K562 (cell line): ENCODE results near the gene C10orf90. TPM values are rescaled to one million over a fixed set of nuclear protein-coding genes. Genes with fewer than 3 reads are reported as not detected.

Experiments used
- DLX4 ChIP-seq: fragments of 250-450 bp; sonication (Bioruptor Pico); IDR thresholded peaks from 2 replicates; pipeline ENCODE4 v1.6.1; 2021; ENCODE audit warnings: mild to moderate bottlenecking
- FOXM1 ChIP-seq, 2 experiments: fragments of 450-650 bp in 1 of 2; sonication (generic) in 1 of 2; formaldehyde crosslinking in 1 of 2; IDR thresholded peaks; 2 replicates each; pipeline versions ENCODE4 v1.6.1 to v1.9.0; 2017 to 2022; ENCODE audit warnings: low read depth in 2 of 2, mild to moderate bottlenecking in 2 of 2, missing genetic modification reagents in 1 of 2, moderate library complexity in 1 of 2
- HDAC8 ChIP-seq: fragments of 450-650 bp; IDR thresholded peaks from 2 replicates; pipeline ENCODE4 v1.6.1; 2016; ENCODE audit warnings: mild to moderate bottlenecking, missing genetic modification characterization, moderate library complexity, missing compliant biosample characterization
- NFE2 ChIP-seq: IDR thresholded peaks from 2 replicates; pipeline ENCODE4 v1.6.1; 2014; ENCODE audit warnings: antibody characterized with exemption, low read depth
- POLR3G ChIP-seq: IDR thresholded peaks from 2 replicates; pipeline ENCODE4 v1.6.1; 2011; ENCODE audit not compliant: insufficient read length, insufficient replicate concordance; ENCODE audit errors: extremely low read depth
- PRMT5 ChIP-seq: sonication (generic); formaldehyde crosslinking; IDR thresholded peaks from 2 replicates; pipeline ENCODE4 v1.5.0; 2020; ENCODE audit warnings: missing genetic modification reagents
- SMARCB1 ChIP-seq: IDR thresholded peaks from 2 replicates; pipeline ENCODE4 v1.6.1; 2011; ENCODE audit warnings: improper control_type of control experiment, low read depth; ENCODE audit not compliant: insufficient read length
- USF1 ChIP-seq: sonication (generic); formaldehyde crosslinking; IDR thresholded peaks from 2 replicates; pipeline ENCODE4 v1.9.0; 2022; ENCODE audit warnings: mild to moderate bottlenecking, missing genetic modification reagents
- ZNF717 ChIP-seq: fragments of 250-450 bp; sonication (Bioruptor Pico); IDR thresholded peaks from 2 replicates; pipeline ENCODE4 v1.5.0; 2021
- polyA plus RNA-seq, 8 experiments: library from polyadenylated mRNA; depleted of rRNA in 4 of 8; stranded (reverse) in 5 of 8; unstranded in 3 of 8; fragments of >200 nt; fragmentation: Nextera tagmentation in 2 of 8; fragmentation: Illumina TruSeq in 1 of 8; extraction: Ambion mirVana in 2 of 8; extraction: Trizol in 1 of 8; gene quantifications; 2 replicates each; pipeline versions ENCODE4 v1.2.1 to v1.2.3, GENCODE V29; 2011 to 2014; ENCODE audit warnings: inconsistent platforms in 1 of 8, missing spikeins in 1 of 8
- total RNA-seq, 7 experiments: library from RNA; depleted of rRNA in 6 of 7; stranded (reverse); fragments of >200 nt in 6 of 7; fragmentation: Illumina TruSeq in 2 of 7; extraction: Trizol in 2 of 7; gene quantifications; 2 replicates each; pipeline versions ENCODE4 v1.2.1 to v1.2.3, GENCODE V29; 2011 to 2021; ENCODE audit warnings: low replicate concordance in 1 of 7
- TF ChIP-seq, protein P1 (sequence below): fragments of 450-650 bp; formaldehyde crosslinking; IDR thresholded peaks from 2 replicates; pipeline ENCODE4 v1.4.0; 2022; ENCODE audit warnings: missing genetic modification characterization
- TF ChIP-seq, protein P2 (sequence below): sonication (generic); formaldehyde crosslinking; IDR thresholded peaks from 2 replicates; pipeline ENCODE4 v1.8.0; 2022; ENCODE audit warnings: missing genetic modification reagents, mild to moderate bottlenecking, borderline replicate concordance

C10orf90 gene
- total and polyA plus RNA-seq, 9 of the 15 experiments (the other 6 are each of a cell fraction or from before 2014, with no cell fraction given), result not detected

- TF ChIP-seq, protein P1, sequence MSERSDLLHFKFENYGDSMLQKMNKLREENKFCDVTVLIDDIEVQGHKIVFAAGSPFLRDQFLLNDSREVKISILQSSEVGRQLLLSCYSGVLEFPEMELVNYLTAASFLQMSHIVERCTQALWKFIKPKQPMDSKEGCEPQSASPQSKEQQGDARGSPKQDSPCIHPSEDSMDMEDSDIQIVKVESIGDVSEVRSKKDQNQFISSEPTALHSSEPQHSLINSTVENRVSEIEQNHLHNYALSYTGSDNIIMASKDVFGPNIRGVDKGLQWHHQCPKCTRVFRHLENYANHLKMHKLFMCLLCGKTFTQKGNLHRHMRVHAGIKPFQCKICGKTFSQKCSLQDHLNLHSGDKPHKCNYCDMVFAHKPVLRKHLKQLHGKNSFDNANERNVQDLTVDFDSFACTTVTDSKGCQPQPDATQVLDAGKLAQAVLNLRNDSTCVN (CRISPR knock-in tag), result no peak
- TF ChIP-seq POLR3G (no peak), SMARCB1 (no peak), HDAC8 (tag) (no peak), FOXM1 (IDR thresholded peaks at IDR 0.05; ENCODE audit: low read depth) (no peak), FOXM1 (CRISPR knock-in tag; IDR thresholded peaks at IDR 0.05; ENCODE audit: low read depth) (no peak), DLX4 (CRISPR knock-in tag) (no peak), ZNF717 (CRISPR knock-in tag) (no peak), USF1 (CRISPR knock-in tag) (no peak), PRMT5 (CRISPR knock-in tag) (no peak), NFE2 (no peak)
- TF ChIP-seq, protein P2, sequence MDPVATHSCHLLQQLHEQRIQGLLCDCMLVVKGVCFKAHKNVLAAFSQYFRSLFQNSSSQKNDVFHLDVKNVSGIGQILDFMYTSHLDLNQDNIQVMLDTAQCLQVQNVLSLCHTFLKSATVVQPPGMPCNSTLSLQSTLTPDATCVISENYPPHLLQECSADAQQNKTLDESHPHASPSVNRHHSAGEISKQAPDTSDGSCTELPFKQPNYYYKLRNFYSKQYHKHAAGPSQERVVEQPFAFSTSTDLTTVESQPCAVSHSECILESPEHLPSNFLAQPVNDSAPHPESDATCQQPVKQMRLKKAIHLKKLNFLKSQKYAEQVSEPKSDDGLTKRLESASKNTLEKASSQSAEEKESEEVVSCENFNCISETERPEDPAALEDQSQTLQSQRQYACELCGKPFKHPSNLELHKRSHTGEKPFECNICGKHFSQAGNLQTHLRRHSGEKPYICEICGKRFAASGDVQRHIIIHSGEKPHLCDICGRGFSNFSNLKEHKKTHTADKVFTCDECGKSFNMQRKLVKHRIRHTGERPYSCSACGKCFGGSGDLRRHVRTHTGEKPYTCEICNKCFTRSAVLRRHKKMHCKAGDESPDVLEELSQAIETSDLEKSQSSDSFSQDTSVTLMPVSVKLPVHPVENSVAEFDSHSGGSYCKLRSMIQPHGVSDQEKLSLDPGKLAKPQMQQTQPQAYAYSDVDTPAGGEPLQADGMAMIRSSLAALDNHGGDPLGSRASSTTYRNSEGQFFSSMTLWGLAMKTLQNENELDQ (CRISPR knock-in tag), result no peak
Measured at GRCh38 chr10:126459032-126459831, 211.3 kb downstream of the C10orf90 start (continued).
